ENCODE measurements around the gene MYT1. TPM values are rescaled to one million over a fixed set of nuclear protein-coding genes. Genes with fewer than 3 reads are reported as not detected.
A peak's percentile ranks its signal among the peaks of the same experiment; 100 is the strongest.

MYT1 gene
- total and polyA plus RNA-seq, 2 of the 13 experiments (the other 11 are each of a cell fraction or from before 2014, with no cell fraction given), result 0.58 to 2.5 TPM

DNA sequence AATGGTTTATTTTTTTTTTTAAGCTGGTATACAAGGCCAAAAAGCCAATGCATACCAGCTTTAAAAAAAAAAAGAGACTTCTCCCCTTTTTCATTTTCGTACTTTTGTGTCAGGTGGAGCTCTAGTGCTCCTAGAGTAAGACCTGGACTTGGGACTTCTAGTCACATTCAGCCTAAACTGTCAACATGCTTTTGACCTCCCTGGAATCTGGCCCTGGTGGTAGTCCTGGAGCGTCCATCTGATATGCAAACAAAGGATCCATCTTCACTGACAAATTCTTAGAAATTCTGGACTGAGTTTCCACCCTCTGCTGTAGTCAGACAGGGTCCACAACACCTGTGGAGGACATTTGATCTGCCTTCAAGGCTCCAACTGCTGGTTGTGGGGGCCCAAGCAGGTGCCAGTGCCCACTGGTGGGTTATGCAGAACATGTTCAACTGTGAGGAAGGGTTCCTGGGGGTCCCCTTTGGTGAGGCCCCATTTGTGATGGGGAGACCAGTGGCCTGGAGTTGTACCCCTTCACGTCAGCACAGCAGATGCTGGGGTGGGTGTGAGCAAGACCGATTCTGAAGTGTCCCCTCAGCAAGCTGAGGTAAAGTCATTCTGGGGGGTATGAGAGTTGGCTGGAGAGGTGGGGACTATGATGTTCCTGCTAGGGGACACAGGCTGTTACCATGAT, 78.7 kb downstream of the MYT1 start (continued):
- TF ChIP-seq EP300 (IDR thresholded peaks at IDR 0.05; ENCODE audit: low read depth in 2 of 2, low read length in 2 of 2) (peak; percentile 62 to 91; a peak in 3 of 4 replicates), EP300 (CRISPR knock-in tag; IDR thresholded peaks at IDR 0.05; ENCODE audit: borderline replicate concordance) (peak; percentile 56; the same call in 1 of the 2 replicates), MXD1 (CRISPR knock-in tag; IDR thresholded peaks at IDR 0.05) (0 out of 2 replicates have a peak, but pooled peaks have one; percentile 29), KDM6A (CRISPR knock-in tag; IDR thresholded peaks at IDR 0.05; ENCODE audit: low read depth) (peak; percentile 94), JDP2 (CRISPR knock-in tag; IDR thresholded peaks at IDR 0.05; ENCODE audit: borderline replicate concordance) (no peak), CENPX (CRISPR knock-in tag; IDR thresholded peaks at IDR 0.05) (no peak), CTCF (CRISPR knock-in tag; IDR thresholded peaks at IDR 0.05) (peak; percentile 56), MIER3 (CRISPR knock-in tag; IDR thresholded peaks at IDR 0.05; ENCODE audit: borderline replicate concordance) (peak; percentile 92), ZNF513 (CRISPR knock-in tag; conservative IDR thresholded peaks at IDR 0.05) (no peak), IKZF5 (CRISPR knock-in tag; IDR thresholded peaks at IDR 0.05) (peak; percentile 93), CREBL2 (CRISPR knock-in tag; IDR thresholded peaks at IDR 0.05; ENCODE audit: borderline replicate concordance) (no peak), ZNF703 (CRISPR knock-in tag; IDR thresholded peaks at IDR 0.05; ENCODE audit: borderline replicate concordance) (peak; percentile 69; the same call in 1 of the 2 replicates), MED1 (CRISPR knock-in tag; IDR thresholded peaks at IDR 0.05) (peak; percentile 93), POGZ (CRISPR knock-in tag; IDR thresholded peaks at IDR 0.05) (peak; percentile 81; the same call in 1 of the 2 replicates), SMC3 (IDR thresholded peaks at IDR 0.05; ENCODE audit: low read length) (peak; percentile 62), RBM39 (IDR thresholded peaks at IDR 0.05; ENCODE audit: low read depth, low read length, poor library complexity, severe bottlenecking) (no peak), CBFB (CRISPR knock-in tag; IDR thresholded peaks at IDR 0.05) (no peak), PLRG1 (conservative IDR thresholded peaks at IDR 0.05) (no peak), KLF11 (CRISPR knock-in tag; IDR thresholded peaks at IDR 0.05) (no peak), ARNT2 (CRISPR knock-in tag; IDR thresholded peaks at IDR 0.05; ENCODE audit: low read depth) (no peak; the same call in 1 of the 2 replicates), KDM1A (CRISPR knock-in tag; IDR thresholded peaks at IDR 0.05) (peak; percentile 70; the same call in 1 of the 2 replicates), ZFP41 (CRISPR knock-in tag; IDR thresholded peaks at IDR 0.05; ENCODE audit: borderline replicate concordance) (0 out of 2 replicates have a peak, but pooled peaks have one; percentile 61)
- TF ChIP-seq, protein P1, sequence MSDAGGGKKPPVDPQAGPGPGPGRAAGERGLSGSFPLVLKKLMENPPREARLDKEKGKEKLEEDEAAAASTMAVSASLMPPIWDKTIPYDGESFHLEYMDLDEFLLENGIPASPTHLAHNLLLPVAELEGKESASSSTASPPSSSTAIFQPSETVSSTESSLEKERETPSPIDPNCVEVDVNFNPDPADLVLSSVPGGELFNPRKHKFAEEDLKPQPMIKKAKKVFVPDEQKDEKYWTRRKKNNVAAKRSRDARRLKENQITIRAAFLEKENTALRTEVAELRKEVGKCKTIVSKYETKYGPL (CRISPR knock-in tag; IDR thresholded peaks at IDR 0.05), result peak; percentile 36; the same call in 1 of the 2 replicates

Measured in HepG2 (cell line).